ENCODE results near the gene FLYWCH2. TPM values are rescaled to one million over a fixed set of nuclear protein-coding genes. Genes with fewer than 3 reads are reported as not detected.

Gene FLYWCH2
- total RNA-seq, 1 donor from 2014 or later: 45.9 TPM

DNA sequence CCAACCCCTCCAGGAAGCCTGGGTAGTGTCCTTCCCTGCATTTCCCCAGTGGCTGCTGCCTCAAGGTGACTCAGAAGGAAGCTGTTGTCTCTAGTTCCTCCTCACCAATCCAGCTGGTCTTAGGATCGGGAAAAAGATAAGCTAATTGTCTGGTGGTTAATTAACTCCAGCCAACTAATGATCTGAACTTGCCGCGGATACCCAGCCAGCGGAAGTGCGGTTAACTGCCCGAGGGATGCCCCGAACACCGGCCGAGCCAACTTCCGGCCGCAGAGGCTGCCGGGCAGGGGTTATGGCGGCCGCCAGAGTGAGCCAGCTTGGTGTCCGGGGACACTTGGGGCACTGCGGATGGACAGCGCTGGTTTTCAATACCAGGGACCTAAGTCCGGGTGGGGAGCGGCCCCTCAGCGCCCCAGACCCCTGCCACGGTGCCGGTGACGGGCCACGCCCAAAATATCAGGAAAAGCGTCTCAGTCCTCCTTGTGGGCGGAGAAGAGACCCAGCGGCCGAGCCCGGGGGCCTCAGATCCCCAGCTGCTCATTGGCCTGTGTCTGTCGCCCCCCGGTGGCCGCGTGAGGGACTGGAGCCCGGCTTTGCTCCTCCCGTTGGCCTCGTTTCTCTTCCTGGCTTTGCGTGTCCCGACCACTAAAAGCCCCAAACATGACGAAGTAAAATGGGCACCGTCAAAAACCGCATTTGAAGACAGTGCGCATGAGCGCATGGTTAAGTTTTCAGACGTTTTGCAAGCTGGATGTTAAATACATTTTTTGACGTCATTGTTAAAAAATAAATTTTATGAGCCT lies 14.8 kb upstream of the FLYWCH2 start:
- Mint-ChIP-seq H3K36me3 (no peaks in the 10 kb centered on the region), H3K27me3 (peaks cover 51% of the 10 kb centered on the region)

DNA sequence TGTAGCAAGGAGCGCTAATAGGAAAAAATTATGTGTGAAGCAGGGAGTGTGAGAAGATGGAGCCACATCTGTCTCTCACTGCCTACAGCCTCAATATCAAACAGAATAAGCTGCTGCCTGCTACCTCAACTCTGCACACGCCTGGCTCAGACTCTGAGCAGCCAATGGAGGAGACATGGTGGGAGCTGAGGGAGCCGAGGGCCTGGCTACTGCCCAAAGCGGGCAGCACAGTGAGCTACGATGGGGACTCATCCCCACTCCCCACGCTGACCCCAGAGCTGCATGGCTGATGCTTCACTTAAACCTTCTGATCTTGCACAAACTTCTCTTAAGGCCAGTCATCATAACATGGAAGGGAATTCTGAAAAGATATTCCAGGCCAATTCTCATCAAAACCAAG lies 11.1 kb upstream of the FLYWCH2 start:
- Mint-ChIP-seq H3K4me3 (no peak overlapping the region), H3K27me3 (peaks cover 30% of the 10 kb centered on the region), H3K9me3 (no peaks in the 10 kb centered on the region), H3K36me3 (no peaks in the 10 kb centered on the region), H3K4me1 (ENCODE audit: unreplicated experiment) (no peaks in the 10 kb centered on the region), H3K27ac (no peak overlapping the region)
- no peak for DNase-seq (ENCODE audit: extremely low spot score, unreplicated experiment)
- TF ChIP-seq CTCF (conservative IDR thresholded peaks at IDR 0.05): no peak

More for the DNA sequence above, 14.8 kb upstream of the FLYWCH2 start:
- DNase-seq (ENCODE audit: extremely low spot score, unreplicated experiment): peak; percentile 97
- H3K4me3 Mint-ChIP-seq: peak overlapping the region; percentile 90
- H3K9me3 Mint-ChIP-seq: no peaks in the 10 kb centered on the region
- TF ChIP-seq CTCF (conservative IDR thresholded peaks at IDR 0.05): peak; percentile 100
- no peaks in the 10 kb centered on the region for H3K4me1 Mint-ChIP-seq (ENCODE audit: unreplicated experiment)
- H3K27ac Mint-ChIP-seq: peak overlapping the region; percentile 87

GRCh38 chr16:2874032-2874911 lies 8.7 kb upstream of the FLYWCH2 start:
- no peak for TF ChIP-seq CTCF (conservative IDR thresholded peaks at IDR 0.05)
- H3K27ac Mint-ChIP-seq: no peak overlapping the region
- peaks cover 30% of the 10 kb centered on the region for H3K27me3 Mint-ChIP-seq
- H3K4me3 Mint-ChIP-seq: no peak overlapping the region
- no peak for DNase-seq (ENCODE audit: extremely low spot score, unreplicated experiment)
- no peaks in the 10 kb centered on the region for H3K4me1 Mint-ChIP-seq (ENCODE audit: unreplicated experiment)
- H3K9me3 Mint-ChIP-seq: no peaks in the 10 kb centered on the region
- H3K36me3 Mint-ChIP-seq: no peaks in the 10 kb centered on the region

GRCh38 chr16:2874912-2875362 lies 8.1 kb upstream of the FLYWCH2 start:
- Mint-ChIP-seq H3K9me3 (no peaks in the 10 kb centered on the region), H3K27me3 (peaks cover 25% of the 10 kb centered on the region), H3K4me1 (ENCODE audit: unreplicated experiment) (no peaks in the 10 kb centered on the region), H3K36me3 (no peaks in the 10 kb centered on the region), H3K27ac (no peak overlapping the region), H3K4me3 (no peak overlapping the region)
- DNase-seq (ENCODE audit: extremely low spot score, unreplicated experiment): peak; percentile 82
- TF ChIP-seq CTCF (conservative IDR thresholded peaks at IDR 0.05): peak; percentile 95

DNA sequence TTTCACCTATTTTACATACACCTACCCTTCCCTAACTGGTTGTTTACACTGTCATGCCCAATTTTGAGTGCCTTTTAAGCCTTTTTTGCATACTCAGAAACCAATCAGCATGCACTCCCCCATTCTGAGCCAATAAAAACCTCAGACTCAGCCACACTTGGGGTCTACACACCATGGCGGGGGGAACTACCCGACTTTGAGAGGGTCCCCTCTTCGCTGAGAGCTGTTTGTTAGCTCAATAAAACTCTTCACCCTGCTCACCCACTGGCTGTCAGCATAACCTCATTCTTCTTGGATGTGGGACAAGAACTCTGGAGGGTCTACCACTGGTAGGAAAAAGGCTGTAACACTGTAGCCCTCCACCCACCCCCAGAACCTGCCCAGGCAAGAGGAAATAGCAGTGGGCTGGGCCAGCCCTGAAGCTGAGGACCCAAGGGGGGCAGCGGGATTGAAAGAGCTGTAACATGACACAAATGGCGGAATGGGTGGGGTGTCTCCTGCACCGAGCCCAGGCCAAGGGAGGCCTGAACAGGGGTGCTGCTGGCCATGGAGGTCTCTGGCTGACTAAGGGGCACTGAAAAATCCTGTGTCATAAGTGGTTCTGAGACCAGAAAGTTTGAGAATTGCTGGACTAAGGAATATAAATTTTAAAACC lies 3.0 kb upstream of the FLYWCH2 start:
- Mint-ChIP-seq H3K9me3 (no peaks in the 10 kb centered on the region), H3K27ac (peak overlapping the region; percentile 31), H3K4me3 (peak overlapping the region; percentile 39), H3K36me3 (no peaks in the 10 kb centered on the region), H3K4me1 (ENCODE audit: unreplicated experiment) (peaks cover 6% of the 10 kb centered on the region), H3K27me3 (peaks cover 4% of the 10 kb centered on the region)
- DNase-seq (ENCODE audit: extremely low spot score, unreplicated experiment): no peak
- TF ChIP-seq CTCF (conservative IDR thresholded peaks at IDR 0.05): no peak
